ENCODE results near the gene C1orf159. TPM values are rescaled to one million over a fixed set of nuclear protein-coding genes. Genes with fewer than 3 reads are reported as not detected.
"Not testable (repeated sequence)": the region's sequence is repeated elsewhere in the genome, so short reads cannot be mapped to it uniquely, and the experiment has no call there.

C1orf159 gene
- total RNA-seq, 1 experiment from 2014 or later: 19.8 TPM

- DNase-seq (ENCODE audit: low read depth): no peak
These were observed 45.9 kb downstream of the C1orf159 start for GRCh38 chr1:1069711-1070676.

- DNase-seq (ENCODE audit: low read depth): peak; percentile 28
These were observed 46.7 kb downstream of the C1orf159 start for GRCh38 chr1:1069056-1069710.

DNA sequence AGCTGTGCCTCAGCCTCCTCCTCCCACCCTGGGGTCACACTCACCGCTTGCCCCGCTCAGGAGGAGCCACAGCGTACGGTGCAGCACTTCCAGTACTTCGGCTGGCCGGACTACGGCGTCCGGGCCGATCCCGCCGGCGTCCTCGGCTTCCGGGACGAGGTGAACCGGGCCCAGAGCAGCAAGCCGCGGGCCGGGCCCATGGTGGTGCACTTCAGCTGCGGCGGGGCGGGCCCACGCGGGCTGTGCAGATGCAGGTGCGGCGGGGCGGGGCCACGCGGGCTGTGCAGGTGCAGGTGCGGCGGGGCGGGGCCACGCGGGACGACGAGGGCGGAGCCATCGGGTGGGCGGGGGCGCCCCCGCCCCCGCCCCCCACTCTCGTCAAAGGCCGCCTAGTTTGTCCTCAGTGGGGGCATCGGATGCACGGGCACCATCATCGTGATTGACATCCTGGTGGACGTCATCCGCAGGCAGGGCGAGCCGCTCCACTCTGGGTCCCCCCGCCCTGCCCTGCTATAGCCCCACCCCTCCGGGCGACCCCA, 47.3 kb downstream of the C1orf159 start:
- DNase-seq (ENCODE audit: low read depth): no peak

- DNase-seq (ENCODE audit: low read depth): no peak
These were observed 47.9 kb downstream of the C1orf159 start for GRCh38 chr1:1067860-1068516.

- DNase-seq (ENCODE audit: low read depth): no peak
These were observed 48.5 kb downstream of the C1orf159 start for GRCh38 chr1:1067284-1067859.

DNA sequence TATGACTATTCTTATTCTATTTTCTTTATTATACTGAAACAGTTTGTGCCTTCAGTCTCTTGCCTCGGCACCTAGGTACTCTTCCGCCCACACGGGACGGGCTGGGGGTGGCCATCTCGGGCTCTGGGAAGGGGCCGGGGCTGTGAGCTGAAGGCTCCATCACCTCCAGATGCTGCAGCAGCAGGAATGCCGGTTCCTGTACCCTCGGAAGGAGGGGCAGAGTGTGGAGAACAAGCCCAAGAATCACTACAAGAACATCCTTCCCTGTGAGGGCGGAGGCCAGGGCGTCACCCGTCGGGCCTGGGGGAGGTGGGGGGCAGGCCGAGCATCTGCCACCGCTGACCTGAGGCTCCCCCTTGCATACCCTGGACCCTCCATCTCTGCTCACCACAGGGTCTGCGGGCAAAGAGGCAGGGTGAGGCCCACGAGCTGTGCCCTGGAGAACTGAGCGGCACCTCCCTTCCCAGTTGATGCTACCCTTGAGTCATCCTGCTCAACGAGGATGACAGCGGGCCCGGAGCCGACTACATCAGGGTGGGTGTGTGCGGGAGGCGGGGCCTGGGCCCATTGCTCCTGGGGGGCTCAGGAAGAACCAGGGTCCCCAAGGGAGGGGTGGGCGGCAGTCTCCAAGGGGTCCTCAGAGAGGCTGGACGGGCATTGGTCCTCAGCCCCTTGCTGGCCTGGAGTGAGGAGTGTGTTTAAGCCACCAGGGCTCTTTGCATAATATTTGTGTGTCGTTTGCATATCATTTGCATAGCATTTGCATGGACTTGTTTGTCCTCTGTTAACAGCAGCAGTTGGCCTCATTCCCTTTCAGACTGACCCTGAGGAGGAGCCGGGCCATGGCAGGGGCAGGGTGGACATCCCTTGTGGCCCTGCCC, 49.2 kb downstream of the C1orf159 start:
- no peak for DNase-seq (ENCODE audit: low read depth)

GRCh38 chr1:1065940-1066304, 50.0 kb downstream of the C1orf159 start:
- DNase-seq (ENCODE audit: low read depth): not testable (repeated sequence)

DNA sequence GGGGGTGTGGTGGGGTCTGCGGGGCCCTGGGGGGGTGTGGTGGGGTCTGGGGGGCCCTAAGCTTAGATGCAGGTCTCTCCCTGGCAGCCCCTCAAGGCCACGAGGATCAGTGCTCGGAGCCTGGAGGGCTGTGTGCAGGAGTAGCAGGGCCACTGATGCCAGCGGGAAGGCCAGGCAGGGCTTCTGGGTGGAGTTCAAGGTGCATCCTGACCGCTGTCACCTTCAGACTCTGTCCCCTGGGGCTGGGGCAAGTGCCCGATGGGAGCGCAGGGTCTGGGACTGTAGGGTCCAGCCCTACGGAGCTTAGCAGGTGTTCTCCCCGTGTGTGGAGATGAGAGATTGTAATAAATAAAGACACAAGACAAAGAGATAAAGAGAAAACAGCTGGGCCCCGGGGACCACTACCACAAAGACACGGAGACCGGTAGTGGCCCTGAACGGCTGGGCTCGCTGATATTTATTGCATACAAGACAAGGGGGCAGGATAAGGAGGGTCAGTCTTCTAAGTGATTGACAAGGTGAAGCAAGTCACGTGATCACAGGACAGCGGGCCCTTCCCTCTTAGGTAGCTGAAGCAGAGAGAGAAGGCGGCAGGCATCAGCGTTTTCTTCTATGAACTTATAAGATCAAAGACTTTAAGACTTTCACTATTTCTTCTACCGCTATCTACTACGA, 50.5 kb downstream of the C1orf159 start:
- no peak for DNase-seq (ENCODE audit: low read depth)

DNA sequence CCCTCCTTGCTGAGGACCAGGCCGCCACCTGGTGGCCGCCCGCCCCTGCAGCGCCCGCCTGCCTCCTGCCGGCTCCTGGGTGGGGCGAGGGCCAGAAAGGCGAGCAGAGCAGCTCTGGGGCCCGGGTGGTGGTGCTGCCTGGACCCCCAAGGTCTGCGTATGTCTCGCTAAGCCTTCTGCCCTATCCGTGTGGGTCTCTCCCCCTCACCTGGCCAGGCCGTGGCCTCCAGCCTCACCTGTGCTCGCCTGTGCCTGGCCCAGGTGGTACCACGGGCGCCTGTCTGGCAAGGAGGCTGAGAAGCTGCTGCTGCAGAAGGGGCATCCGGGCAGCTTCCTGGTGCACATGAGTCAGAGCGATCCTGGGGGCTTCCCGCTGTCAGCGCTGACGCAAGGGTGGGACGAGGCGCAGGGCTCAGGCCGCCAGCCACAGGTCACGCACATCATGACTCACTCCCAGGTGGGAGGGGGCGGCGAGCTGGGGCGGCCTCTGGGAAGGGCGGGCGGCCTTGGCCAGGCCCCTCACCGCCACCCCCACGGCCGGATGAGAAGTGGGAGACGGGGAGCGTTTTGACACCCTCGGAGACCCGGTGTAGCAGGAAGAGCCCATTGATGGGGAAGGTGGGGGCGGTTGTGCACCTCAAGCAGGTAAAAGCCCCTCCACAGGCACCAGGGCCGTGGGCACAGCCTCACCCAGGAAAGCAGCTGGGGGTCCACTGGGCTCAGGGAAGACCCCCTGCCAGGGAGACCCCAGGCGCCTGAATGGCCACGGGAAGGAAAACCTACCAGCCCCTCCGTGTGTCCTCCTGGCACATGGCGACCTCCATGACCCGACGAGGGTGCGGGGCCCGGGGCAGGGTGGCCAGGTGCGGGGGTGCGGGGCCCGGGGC, 51.7 kb downstream of the C1orf159 start:
- DNase-seq (ENCODE audit: low read depth): peak; percentile 96

DNA sequence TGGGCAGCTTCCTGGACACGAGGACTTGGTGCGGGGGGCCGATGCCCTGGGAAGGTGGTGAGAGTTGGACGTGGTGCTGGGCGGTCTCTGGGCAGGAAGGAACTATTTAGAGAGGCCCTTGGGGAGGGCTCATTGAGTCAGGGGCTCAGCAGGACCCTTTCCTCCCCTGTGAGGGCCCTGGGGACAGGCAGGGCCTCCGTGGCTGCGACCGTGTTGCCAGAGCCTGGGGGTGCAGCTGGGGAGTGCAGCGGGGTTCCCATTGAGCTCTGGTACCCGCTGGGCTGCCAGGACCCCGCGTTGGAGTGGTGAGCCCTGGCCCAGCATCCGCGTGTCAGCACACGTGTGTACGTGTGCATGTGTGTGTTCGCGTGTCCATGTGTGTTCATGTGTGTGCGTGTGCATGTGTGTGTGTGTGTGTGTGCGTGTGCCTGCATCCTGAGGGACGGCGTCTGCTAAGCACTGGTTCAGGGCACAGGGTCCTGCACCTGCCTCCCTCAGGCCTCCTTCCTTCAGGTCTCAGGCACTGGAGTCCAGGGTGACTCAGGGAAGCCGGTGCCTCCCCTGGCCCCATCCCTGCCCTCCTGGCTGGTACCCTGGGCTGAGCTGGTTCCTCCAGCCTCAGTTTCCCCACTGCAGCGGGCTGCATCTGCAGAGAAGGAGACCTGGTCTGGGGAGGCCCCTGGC, 52.5 kb downstream of the C1orf159 start:
- DNase-seq (ENCODE audit: low read depth): no peak

DNA sequence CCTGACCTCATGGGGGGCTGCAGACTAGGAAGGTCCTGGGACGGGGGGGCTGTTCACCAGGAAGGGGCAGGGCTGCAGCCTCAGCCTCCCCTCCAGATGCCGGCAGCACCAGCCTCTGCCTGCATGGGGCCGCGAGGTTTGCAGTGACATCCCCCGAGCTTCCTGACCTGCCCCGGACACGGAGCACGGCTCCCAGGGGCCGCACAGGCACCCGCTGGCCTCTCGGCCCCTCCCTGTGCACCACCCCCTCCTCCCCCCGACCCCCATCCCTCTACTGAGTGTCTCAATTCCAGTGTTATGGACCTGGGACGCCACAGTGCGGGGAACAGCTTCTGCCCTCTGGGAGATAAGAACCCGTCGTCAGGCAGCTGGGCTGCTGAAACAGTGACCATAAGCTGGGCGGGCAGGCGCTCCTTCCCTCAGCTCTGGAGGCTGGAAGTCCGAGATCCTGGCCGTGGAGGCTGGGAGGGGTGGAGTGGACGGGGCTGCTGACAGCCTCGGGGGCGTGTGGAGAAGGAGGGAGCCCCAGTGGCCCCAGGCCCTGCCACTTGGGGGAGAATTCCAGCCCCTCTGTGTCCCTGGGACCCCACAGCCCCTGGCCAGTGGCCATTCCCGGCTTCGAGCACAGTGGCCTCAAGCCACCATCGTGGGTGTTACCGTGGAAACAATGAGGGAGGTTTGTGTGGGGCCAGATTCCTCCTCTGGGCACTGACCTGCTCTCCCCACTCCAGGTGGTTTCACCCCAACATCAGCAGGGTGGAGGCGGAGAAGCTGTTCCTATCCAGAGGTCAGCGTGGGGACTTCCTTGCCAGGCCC, 53.3 kb downstream of the C1orf159 start:
- no peak for DNase-seq (ENCODE audit: low read depth)

- no peak for DNase-seq (ENCODE audit: low read depth)
These were observed 54.1 kb downstream of the C1orf159 start for GRCh38 chr1:1061682-1062345.

DNA sequence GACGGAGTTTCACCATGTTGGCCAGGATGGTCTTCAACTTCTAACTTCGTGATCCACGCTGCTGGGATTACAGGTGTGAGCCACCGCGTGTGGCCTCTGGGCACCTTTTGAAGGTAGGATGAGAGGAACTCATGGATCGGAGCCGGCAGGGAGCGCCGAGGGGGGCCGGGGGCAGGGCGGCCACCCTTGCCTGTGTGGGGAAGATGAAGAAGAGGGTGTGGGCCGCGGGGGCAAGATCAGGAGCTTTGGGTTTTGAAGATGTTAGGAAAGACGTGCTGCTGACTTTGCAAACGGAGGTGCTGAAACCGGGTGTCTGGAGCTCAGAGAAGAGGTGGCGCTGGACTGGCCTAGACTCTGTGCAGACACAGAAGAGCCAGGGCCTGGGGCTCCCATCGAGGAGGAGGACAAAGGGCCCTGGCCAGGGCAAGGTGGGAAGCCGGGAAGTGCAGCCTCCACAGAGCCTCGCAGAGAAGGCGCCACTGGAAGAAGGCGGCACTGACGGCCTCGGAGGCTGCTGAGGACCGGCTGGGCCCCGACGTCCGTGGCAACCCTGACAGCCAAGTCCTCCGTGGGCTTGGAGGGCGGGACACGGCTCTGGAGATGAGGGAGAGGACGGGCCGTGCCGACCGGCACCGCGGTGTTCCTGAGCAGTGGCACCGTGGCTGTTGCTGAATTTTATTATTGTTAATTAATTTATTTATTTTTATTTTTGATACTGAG, 55.4 kb downstream of the C1orf159 start:
- DNase-seq (ENCODE audit: low read depth): no peak

DNA sequence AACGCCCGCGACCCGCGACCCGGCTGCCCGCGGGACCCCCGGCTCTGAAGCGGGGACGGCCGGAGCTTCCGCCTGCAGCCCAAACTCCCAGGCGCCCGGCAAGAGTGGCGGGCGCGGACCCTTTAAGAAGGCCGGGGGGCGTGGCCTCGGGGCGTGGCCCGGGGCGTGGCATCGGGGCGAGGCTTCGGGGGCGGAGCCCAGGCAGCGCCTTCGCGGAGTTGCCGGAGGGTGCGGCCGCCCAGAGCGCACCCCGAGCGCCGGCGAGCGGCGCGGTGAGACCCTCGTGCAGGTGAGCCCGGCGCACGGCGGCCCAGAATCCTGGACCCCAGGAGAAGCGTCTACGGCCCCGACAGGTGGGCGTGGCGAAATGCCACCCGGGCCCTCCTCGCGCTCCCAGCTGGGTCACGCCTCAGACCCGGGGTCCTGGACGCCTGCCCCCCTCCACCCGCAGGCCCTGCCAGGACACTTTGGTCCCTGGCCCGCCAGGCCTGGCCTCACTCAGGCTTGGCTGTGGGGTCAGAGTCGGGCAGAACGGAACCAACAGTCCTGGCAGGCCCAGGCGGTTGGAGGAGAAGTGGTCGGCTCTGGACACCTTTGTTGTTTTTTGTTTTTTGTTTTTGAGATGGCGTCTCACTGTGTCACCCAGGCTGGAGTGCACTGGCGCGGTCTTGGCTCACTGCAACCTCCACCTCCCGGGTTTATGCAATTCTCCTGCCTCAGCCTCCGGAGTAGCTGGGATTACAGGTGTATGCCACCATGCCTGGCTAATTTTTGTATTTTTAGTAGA, 56.2 kb downstream of the C1orf159 start:
- peak; percentile 70 for DNase-seq (ENCODE audit: low read depth)

- peak; percentile 31 for DNase-seq (ENCODE audit: low read depth)
These were observed 56.9 kb downstream of the C1orf159 start for GRCh38 chr1:1058921-1059493.
